GM18858 (cell line): Measurements from ENCODE around the gene BCL2L1.
"Not testable (repeated sequence)": the region's sequence is repeated elsewhere in the genome, so short reads cannot be mapped to it uniquely, and the experiment has no call there.

Source experiments
- ATAC-seq: cut with Tn5 transposase; IDR thresholded peaks from one replicate; pipeline ENCODE4 v1.9.1; 2021; ENCODE audit not compliant: unreplicated experiment

BCL2L1 gene

GRCh38 chr20:31677553-31678260 lies 45.0 kb downstream of the BCL2L1 start:
- no peak for ATAC-seq

GRCh38 chr20:31676609-31676989 lies 46.1 kb downstream of the BCL2L1 start:
- no peak for ATAC-seq

GRCh38 chr20:31675828-31676608 lies 46.6 kb downstream of the BCL2L1 start:
- peak; percentile 56 for ATAC-seq

- peak; percentile 73 for ATAC-seq
Observed at GRCh38 chr20:31674895-31675827, 47.5 kb downstream of the BCL2L1 start.

GRCh38 chr20:31673943-31674463 lies 48.7 kb downstream of the BCL2L1 start:
- ATAC-seq = no peak

- no peak for ATAC-seq
Observed at GRCh38 chr20:31673435-31673834, 49.2 kb downstream of the BCL2L1 start.

GRCh38 chr20:31671324-31671723 lies 51.3 kb downstream of the BCL2L1 start:
- no peak for ATAC-seq

- ATAC-seq = no peak
Observed at GRCh38 chr20:31670371-31671228, 52.1 kb downstream of the BCL2L1 start.

- ATAC-seq = no peak
Observed at GRCh38 chr20:31669876-31670275, 52.8 kb downstream of the BCL2L1 start.

- not testable (repeated sequence) for ATAC-seq
Observed at GRCh38 chr20:31668944-31669343, 53.7 kb downstream of the BCL2L1 start.

- no peak for ATAC-seq
Observed at GRCh38 chr20:31667315-31668285, 55.1 kb downstream of the BCL2L1 start.

- no peak for ATAC-seq
Observed at GRCh38 chr20:31666258-31667042, 56.2 kb downstream of the BCL2L1 start.

- ATAC-seq = no peak
Observed at GRCh38 chr20:31665753-31666152, 56.9 kb downstream of the BCL2L1 start.

GRCh38 chr20:31664696-31665354 lies 57.8 kb downstream of the BCL2L1 start:
- no peak for ATAC-seq

- ATAC-seq = no peak
Observed at GRCh38 chr20:31663838-31664695, 58.6 kb downstream of the BCL2L1 start.

GRCh38 chr20:31663524-31663837 lies 59.2 kb downstream of the BCL2L1 start:
- no peak for ATAC-seq

GRCh38 chr20:31662372-31662854 lies 60.3 kb downstream of the BCL2L1 start:
- ATAC-seq = no peak
